Cerebellar nuclear complex (tissue), 1 donor: ENCODE results near the gene LHX4.

Experiments used
- DNase-seq, 2 experiments: peaks; one replicate each; lab custom pipeline; 2025; lab: John Stamatoyannopoulos, UW

The LHX4 gene

GRCh38 chr1:180271272-180272255, 41.5 kb downstream of the LHX4 start:
- DNase-seq: no peak

GRCh38 chr1:180272395-180272794, 42.3 kb downstream of the LHX4 start:
- no peak for DNase-seq

GRCh38 chr1:180273066-180273465, 43.0 kb downstream of the LHX4 start:
- DNase-seq: no peak

- no peak for DNase-seq
These were observed 44.2 kb downstream of the LHX4 start for GRCh38 chr1:180274221-180274620.

- DNase-seq: no peak
These were observed 45.7 kb downstream of the LHX4 start for GRCh38 chr1:180275726-180276125.

GRCh38 chr1:180277476-180278193, 47.6 kb downstream of the LHX4 start:
- DNase-seq: no peak

GRCh38 chr1:180278194-180278515, 48.1 kb downstream of the LHX4 start:
- DNase-seq: no peak

- DNase-seq: no peak
These were observed 48.7 kb downstream of the LHX4 start for GRCh38 chr1:180278596-180279395.

GRCh38 chr1:180279651-180280050, 49.6 kb downstream of the LHX4 start:
- DNase-seq: no peak

- no peak for DNase-seq
These were observed 50.6 kb downstream of the LHX4 start for GRCh38 chr1:180280617-180281016.

- no peak for DNase-seq
These were observed 51.4 kb downstream of the LHX4 start for GRCh38 chr1:180281490-180281889.

GRCh38 chr1:180282401-180283044, 52.5 kb downstream of the LHX4 start:
- no peak for DNase-seq

GRCh38 chr1:180283098-180283497, 53.0 kb downstream of the LHX4 start:
- DNase-seq: no peak

GRCh38 chr1:180286417-180286816, 56.4 kb downstream of the LHX4 start:
- no peak for DNase-seq

GRCh38 chr1:180287988-180288705, 58.1 kb downstream of the LHX4 start:
- no peak for DNase-seq

GRCh38 chr1:180288940-180289339, 58.9 kb downstream of the LHX4 start:
- no peak for DNase-seq

- DNase-seq: no peak
These were observed 60.4 kb downstream of the LHX4 start for GRCh38 chr1:180290265-180291001.

- DNase-seq: no peak
These were observed 60.9 kb downstream of the LHX4 start for GRCh38 chr1:180291004-180291403.

- no peak for DNase-seq
These were observed 64.6 kb downstream of the LHX4 start for GRCh38 chr1:180294711-180295110.

GRCh38 chr1:180295999-180296398, 65.9 kb downstream of the LHX4 start:
- no peak for DNase-seq
